GM18507 (cell line): Measurements from ENCODE around the gene NOX4.
"Not testable (repeated sequence)": the region's sequence is repeated elsewhere in the genome, so short reads cannot be mapped to it uniquely, and the experiment has no call there.

Experiments
- DNase-seq: peaks from one replicate; pipeline ENCODE4 v3.0.0; 2011; ENCODE audit warnings: low read depth; ENCODE audit not compliant: insufficient read length; ENCODE audit errors: extremely low spot score
- FAIRE-seq: peaks from 2 replicates; lab custom pipeline; 2011; peaks lifted over from hg19 to GRCh38; lab: Jason Lieb, UNC

The NOX4 gene

DNA sequence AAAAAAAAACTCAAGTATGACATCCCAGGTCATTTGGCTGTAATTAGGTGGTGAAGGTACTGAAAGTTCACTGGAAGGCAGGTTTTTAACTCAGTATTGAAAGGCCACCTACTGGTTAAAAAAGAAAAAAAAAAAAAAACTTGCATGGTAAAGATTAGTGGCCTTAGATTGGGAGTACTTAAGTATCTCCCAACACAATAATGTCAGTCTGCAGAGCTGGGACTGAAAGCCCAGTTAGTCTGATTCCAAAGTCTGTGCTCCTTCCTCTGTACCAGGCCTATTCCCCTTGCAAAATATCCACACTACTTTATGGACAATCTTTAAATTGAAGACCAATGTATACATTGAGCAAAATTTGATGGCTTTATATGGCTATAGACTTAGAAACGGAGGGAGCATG is 85.5 kb downstream of the NOX4 start:
- no peak for DNase-seq
- no peak for FAIRE-seq

DNA sequence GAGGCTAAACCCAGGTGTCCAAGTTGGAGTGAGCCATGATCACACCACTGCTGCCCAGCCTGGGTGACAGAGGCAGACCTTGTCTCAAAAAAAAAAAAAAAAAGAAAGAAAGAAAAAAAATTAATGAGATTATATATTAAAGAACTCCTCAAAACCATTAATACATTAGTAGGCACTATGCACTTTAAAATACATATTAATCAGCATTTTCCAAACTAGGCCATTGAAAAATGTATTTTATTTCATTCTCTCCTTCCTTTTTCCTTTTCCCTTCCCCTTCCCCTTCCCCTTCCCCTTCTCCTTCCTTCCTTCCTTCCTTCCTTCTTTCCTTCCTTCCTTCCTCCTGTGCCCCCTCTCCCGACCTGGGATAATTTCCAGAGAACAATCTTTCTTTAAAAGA is 99.5 kb downstream of the NOX4 start:
- FAIRE-seq, DNase-seq: not testable (repeated sequence)

DNA sequence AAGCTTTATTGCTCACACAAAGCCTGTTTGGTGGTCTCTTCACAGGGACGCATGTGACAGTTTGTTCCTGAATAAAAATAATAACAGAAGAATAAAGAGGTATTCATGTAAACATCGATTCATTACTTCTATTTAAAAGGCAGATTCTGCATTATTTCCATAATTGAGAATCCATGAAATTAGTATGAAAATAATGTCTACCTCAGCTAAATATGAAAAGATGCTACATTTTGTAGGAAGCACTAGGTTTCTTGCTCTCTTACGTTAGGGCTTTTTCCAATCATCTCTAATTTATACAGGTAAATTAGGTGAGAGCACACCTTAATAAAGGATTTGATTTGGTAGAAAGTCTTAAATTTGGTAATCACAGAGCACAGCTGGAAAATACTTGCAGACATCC is 103.7 kb downstream of the NOX4 start:
- not testable (repeated sequence) for DNase-seq, FAIRE-seq

DNA sequence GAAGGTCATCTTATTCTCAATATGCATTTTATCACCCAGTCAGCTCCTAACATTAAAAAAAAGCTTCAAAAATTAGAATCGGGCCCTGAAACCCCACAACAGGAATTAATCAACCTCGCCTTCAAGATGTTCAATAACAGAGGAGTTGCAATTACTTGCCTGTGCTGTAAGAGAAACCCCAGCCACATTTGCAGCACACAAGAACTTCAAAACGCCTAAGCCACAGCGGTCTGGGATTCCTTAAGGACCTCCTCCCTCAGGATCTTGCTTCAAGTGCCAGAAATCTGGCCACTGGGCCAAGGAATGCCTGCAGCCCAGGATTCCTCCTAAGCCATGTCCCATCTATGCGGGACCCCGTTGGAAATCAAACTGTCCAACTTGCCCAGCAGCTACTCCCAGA is 108.2 kb downstream of the NOX4 start:
- not testable (repeated sequence) for DNase-seq, FAIRE-seq

DNA sequence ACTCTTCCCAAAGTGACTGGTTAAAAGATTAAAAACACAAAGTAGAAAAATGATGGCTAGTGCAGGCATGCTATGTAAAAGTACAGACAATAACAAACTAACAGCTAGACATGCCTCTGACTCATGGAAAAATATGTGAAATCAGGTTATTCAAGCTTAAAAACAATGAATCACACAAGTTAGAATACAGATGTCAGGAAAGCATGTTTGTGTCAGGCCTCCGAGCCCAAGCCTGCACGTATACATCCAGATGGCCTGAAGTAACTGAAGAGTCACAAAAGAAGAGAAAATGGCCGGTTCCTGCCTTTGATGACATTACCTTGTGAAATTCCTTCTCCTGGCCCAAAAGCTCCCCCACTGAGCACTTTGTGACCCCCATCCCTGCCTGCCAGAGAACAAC is 110.1 kb downstream of the NOX4 start:
- FAIRE-seq (no peak), DNase-seq (no peak)

DNA sequence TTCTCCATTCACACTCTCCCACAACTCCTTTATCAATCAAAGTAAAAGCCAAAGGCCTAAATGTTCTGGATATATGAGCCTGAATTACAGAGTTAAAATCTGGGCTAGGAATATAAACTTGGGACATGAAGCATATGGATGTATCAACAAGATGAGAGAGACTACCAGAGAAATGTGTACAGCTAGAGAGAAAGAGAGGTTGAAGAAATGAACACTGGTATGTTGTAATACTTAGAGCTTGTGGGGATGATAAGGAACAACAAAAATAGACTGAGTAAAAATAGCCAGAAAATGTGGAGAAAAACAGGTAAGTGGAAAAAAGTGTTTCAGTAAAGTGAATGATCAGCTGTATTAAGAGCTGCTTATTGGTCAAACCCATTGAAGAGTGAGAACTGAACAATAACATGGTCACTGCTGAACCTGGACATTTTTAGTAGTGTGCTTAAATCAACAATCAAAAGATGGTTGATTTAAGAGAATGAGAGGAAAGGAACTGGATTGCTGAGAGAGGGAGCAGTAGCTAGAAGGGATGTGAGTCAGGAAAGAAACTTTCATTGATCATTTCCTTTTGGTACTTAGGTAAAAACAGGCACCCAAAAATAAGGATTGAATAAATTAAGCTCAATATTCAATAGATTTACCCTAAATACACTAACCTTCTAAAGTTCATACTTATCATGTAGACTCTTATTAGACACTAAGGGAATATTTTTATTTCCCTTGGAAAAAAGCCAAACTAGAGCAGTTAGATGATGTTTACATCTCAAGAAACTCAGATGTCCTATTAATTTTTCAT is 111.0 kb downstream of the NOX4 start:
- not testable (repeated sequence) for FAIRE-seq

DNA sequence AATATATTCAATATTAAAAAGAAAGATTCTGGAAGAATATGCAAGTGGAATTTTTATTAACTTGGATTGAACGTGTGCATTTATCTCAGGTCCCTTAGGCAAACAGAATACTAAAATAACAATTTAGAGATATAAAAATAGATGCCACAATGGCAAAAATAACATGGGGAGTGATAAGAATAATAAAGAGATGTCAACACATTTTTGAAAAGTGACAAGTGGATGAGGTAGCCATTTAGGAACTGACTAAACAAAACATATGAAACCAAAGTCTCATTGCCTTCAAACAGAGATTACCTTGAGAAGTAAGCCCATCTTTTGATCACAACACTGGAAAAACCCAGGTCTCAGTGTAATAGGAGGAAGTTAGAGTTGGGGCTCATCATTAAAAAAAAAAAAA is 112.2 kb downstream of the NOX4 start:
- FAIRE-seq, DNase-seq: not testable (repeated sequence)

More for the DNA sequence above, 111.0 kb downstream of the NOX4 start:
- DNase-seq, result not testable (repeated sequence)

DNA sequence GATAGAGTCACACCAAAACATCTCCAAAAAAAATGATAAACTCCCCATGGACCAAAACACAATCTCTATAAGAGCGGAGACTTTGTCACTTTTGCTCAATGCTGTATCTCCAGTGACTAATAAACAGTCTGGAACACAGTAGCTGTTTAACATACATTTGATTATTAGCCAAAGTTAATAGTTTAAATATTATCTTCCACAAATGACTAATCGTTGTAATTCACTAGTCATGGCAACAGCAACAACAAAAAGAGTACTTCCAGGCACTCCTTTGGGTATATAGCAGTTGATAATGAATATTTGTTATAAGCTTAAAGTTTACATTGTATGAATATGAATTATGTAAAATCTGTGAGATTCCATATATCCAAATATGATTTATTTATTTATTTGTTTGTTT is 121.8 kb downstream of the NOX4 start:
- FAIRE-seq, DNase-seq: not testable (repeated sequence)

DNA sequence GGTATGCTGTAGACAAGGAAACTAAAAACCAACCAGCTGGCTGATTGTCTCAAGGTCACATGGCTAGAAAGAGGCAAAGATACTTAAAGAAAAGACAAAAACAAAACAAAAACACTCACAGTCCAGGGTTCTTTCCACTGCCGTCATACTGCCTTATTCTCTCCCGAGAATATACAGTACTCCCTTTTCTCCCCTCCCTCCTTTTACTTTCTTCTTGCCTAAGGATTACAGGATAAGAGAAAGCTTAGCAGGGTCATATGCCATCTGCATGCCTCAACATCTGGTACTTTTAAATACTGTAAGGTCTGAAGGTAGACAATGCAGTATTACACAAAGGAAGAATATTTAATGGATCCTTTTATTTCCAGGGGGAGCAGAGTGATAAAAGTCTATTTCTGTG is 126.3 kb downstream of the NOX4 start:
- not testable (repeated sequence) for FAIRE-seq

DNA sequence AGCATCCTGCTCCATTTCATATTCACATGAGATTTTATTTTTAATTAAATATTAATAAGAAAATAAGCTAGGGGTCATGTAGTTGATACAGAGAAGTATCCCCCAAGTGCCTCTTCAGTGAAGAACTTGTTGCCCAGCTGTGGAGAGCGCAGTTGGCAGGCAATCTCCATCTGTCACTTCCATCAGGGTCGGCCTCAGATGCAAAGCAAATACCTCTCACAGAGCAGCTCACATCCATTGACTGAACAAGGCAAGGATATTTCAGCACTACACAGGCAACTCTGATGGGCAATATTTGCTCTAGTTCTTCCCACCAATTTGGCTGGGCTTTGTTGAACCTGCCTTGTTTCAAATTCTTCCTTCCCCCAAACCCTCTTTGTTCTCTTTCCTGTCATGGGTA is 129.4 kb downstream of the NOX4 start:
- FAIRE-seq (no peak), DNase-seq (no peak)

More for the DNA sequence above, 126.3 kb downstream of the NOX4 start:
- DNase-seq, result not testable (repeated sequence)

DNA sequence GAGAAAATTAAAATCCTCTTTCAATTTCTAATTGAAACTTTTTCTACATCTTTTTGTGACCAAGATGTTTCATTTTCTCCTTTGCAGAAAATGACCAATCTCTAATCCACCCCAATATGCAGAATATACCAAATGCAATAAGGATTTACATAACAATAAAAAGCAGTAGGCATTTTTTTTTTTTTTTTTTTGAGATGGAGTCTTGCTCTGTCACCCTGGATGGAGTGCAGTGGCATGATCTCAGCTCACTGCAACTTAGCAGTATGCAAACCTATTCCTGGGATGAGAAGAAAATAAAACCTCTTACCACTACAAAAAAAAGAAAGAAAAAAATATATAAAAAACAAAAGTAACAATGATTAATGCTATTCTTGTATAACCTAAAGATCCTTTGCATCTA is 132.0 kb downstream of the NOX4 start:
- not testable (repeated sequence) for DNase-seq, FAIRE-seq

DNA sequence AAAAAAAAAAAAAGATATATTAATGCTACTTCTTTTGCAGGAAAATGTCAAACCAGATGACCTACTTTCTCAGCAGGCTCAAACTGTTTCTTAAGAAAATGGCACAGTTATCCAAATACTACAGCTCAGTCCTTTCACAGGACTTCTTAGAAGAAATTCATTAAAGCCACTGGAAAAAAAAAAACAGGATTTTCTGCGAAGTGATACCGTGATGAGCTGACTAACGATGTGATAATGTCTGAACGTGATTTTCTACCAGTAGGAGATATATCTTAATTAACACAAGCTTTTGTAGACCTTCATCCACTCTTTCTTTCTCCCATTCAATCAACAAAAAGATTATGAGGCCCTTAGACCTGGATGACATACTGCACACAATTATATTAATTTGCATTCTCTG is 132.4 kb downstream of the NOX4 start:
- no peak for FAIRE-seq

DNA sequence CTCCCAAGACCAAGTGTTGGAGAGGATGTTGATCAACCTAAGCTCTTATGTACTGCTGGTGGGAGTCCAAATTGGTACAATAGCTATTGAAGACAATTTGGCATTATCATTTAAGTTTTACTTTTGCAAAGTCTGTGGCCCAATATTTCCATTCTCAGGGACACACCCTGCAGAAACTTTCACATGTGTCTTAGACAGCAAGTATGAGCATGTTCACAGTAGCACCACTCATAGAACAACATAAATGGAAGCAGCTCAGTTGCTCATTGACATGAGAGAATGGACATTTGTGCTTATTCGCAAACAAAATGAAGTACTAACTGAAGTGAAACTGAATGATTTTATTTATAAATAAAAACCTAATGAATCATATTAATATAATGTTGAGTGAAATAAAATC is 135.5 kb downstream of the NOX4 start:
- no peak for DNase-seq
- no peak for FAIRE-seq

More for the DNA sequence above, 132.4 kb downstream of the NOX4 start:
- DNase-seq, result no peak

DNA sequence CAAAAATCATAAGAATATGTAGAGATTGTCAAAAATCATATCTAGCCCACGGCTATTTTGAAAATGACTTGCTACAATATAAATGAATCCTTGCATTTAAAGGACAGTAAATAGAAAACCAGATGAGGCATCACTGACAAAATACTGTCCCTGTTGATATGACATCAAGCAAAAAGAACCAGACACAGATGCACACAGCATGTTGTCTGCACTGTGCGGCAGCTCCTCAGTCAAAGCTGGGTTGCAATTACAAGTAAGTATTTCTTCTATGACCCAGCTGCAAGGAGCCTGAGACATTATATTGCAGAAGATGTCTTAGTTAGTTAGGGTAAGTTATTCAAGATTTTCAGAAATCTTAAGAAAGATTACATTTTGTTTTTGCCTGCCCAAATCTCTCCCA is 136.7 kb downstream of the NOX4 start:
- not testable (repeated sequence) for FAIRE-seq, DNase-seq

DNA sequence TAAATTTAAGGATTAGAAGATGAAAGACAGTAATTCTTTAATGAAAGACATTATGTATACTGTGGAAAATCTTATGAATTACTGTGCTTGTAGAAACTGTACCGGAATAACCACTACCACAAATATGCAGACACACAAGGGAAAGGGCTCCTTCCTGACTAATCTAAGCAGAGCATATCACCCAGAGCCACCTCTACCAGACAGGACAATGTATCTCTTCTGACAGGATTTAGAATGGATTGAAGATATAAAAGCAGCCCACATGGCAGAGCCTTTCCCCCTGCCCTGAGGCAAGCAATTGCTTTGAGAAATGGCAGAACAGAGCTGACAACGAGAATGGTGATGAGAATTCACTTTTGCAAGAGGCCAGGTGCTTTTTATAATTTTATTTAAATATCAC is 144.1 kb downstream of the NOX4 start:
- no peak for FAIRE-seq

DNA sequence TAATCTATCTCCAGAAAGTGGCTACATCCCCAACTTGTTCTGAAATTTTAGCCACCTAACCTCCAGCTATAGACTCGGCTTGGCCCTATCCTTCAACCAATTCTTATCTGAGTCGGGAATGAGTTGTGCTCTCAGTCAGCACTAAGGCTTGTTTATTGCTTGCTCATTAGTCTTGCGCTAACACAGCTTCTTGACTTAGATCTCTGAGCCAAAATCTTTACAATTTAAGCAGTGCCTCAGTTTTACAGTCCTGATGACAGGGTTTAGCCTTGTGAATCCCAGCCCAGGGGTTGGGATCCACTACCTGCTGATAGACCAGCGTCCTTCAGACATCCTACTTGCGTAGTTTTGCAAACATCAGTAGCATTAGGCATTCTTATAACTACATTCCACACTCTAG is 144.6 kb downstream of the NOX4 start:
- FAIRE-seq (no peak), DNase-seq (no peak)

More for the DNA sequence above, 144.1 kb downstream of the NOX4 start:
- DNase-seq, result no peak

DNA sequence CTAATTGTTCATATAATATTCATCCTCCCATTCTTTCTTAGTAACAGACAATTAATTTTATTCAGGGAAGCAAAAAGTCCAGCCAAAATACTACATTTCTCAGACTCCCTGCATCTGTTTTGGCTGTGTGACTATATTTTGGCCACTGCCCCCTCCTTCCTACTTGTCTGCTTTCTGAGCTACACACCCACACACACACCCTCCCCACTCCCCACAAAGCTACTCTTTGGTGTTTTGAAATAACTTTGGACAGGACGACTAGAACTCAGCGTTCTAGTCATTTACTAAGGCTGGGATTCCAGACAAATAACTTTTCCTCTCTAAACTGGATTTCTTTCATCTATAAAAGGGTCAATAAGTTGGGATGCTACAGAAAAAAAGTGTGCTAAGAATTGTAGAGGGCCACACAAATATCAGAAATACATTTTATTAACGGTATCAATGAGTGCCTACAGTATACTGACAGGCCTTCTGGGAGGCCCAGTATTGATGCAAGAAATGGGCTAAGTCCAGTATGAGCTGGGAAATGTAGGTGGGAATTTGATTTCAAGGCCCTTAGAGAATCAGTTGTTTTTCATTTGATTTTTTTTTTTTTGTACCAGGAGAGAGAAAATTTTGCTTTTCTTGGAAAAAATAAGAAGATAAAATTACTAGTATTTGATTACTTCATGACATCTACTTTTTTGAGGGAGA is 148.1 kb downstream of the NOX4 start:
- FAIRE-seq, DNase-seq: not testable (repeated sequence)

DNA sequence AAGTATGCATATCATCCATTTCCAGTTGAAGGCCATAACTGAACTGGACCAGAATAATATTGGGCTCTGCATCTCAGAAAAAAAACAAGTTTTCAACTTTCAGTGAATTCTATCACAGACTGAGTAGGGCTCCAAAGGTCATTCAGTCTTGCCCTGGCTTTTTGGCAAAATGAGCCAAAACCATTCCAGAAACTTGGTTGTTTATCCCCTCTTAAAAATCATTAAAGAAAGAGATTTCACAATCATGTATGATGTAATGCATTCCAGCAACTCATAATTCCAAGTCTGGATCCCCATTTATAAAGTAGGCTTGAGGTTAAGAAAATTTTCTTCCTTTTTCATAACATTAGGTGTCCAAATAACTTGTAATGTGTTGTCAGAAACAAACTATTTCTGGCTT is 150.7 kb downstream of the NOX4 start:
- not testable (repeated sequence) for DNase-seq, FAIRE-seq

DNA sequence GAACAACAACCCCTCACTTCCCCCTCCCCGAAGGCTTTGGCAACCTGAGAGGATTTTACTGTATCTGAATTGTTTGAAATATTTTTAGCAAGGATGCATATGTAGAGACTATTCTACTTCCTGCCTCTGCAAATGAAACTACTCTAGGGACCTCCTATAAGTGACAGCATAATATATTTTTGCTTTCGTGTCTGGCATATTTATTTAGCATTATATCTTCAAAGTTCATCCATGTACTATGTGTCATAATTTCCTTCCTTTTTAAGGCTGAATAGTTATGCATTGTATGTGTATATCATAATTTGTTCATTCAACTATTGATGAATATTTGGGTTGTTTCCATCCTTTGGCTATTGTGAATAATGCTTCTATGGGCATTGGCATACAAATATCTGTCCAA is 153.1 kb downstream of the NOX4 start:
- not testable (repeated sequence) for FAIRE-seq

DNA sequence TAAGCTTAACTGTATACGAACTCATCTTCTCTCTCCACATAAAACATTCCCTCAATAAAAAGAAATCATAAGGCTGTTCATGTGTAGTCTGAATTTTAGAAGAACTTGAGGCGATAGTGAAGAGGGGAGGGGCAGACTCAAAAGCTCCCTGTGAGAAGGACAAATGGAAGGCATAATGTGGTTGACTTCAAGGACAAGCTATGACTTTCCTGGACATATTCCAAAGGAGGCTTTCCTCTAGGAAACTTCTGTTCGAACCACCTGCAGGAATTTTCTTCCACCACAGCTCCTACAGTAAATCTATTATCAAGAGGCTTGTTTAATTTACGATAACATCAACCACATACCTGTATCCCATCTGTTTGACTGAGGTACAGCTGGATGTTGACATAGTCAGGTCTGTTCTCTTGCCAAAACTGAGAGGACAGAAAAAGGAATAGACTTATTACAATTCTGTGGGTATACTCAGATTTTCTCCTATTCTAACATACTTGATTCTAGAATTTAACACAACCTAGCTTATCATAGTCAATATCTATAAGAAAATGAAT is 154.0 kb downstream of the NOX4 start:
- DNase-seq, FAIRE-seq: not testable (repeated sequence)

More for the DNA sequence above, 153.1 kb downstream of the NOX4 start:
- DNase-seq, result not testable (repeated sequence)
